MM.1S (cell line): ENCODE results near the gene TBC1D21.

Source experiments
- DNase-seq: peaks from one replicate; pipeline ENCODE4 v3.0.0-alpha.2; 2015
- H2AFZ ChIP-seq: fragments of 300-600 bp; sonication (generic); 2 replicates; pipeline ENCODE4 v1.6.0; 2016; ENCODE audit warnings: antibody characterized with exemption, low read length
- H3F3A ChIP-seq: fragments of 300-600 bp; sonication (generic); 2 replicates; pipeline ENCODE4 v1.6.1; 2016; ENCODE audit warnings: mild to moderate bottlenecking, antibody characterized with exemption, low read length, moderate library complexity, mixed read lengths; ENCODE audit not compliant: insufficient read depth
- H3K27ac ChIP-seq: fragments of 300-600 bp; sonication (generic); 2 replicates; pipeline ENCODE4 v1.5.1; 2016; ENCODE audit warnings: mild to moderate bottlenecking, low read length
- H3K27me3 ChIP-seq: fragments of 300-600 bp; sonication (generic); replicated peaks from 2 replicates; pipeline ENCODE4 v1.6.0; 2016; ENCODE audit warnings: low read length; ENCODE audit not compliant: insufficient read depth
- H3K36me3 ChIP-seq: fragments of 300-600 bp; sonication (generic); replicated peaks from 2 replicates; pipeline ENCODE4 v1.6.1; 2016; ENCODE audit warnings: mild to moderate bottlenecking, low read length, mixed read lengths; ENCODE audit not compliant: insufficient read depth
- H3K4me1 ChIP-seq: fragments of 300-600 bp; sonication (generic); 2 replicates; pipeline ENCODE4 v1.6.1; 2016; ENCODE audit warnings: low read length, mixed read lengths
- H3K4me2 ChIP-seq: fragments of 300-600 bp; sonication (generic); 2 replicates; pipeline ENCODE4 v1.6.0; 2016; ENCODE audit warnings: low read depth, low read length
- H3K4me3 ChIP-seq: fragments of 300-600 bp; sonication (generic); 2 replicates; pipeline ENCODE4 v1.5.1; 2016; ENCODE audit warnings: low read length, mixed read lengths
- H3K79me2 ChIP-seq: fragments of 300-600 bp; sonication (generic); 2 replicates; pipeline ENCODE4 v1.6.1; 2016; ENCODE audit warnings: mixed run types, low read length, mixed read lengths
- H3K9ac ChIP-seq: fragments of 300-600 bp; sonication (generic); 2 replicates; pipeline ENCODE4 v1.6.1; 2016; ENCODE audit warnings: low read length, mixed read lengths
- H3K9me2 ChIP-seq: fragments of 300-600 bp; sonication (generic); replicated peaks from 2 replicates; pipeline ENCODE4 v1.6.1; 2016; ENCODE audit warnings: mild to moderate bottlenecking, low read length, mixed read lengths; ENCODE audit not compliant: insufficient read depth
- H3K9me3 ChIP-seq: fragments of 300-600 bp; sonication (generic); replicated peaks from 2 replicates; pipeline ENCODE4 v1.6.1; 2016; ENCODE audit warnings: mild to moderate bottlenecking, low read length, mixed read lengths; ENCODE audit not compliant: insufficient read depth
- H4K20me1 ChIP-seq: fragments of 300-600 bp; sonication (generic); 2 replicates; pipeline ENCODE4 v1.6.1; 2016; ENCODE audit warnings: mild to moderate bottlenecking, low read length, moderate library complexity, mixed read lengths; ENCODE audit not compliant: insufficient read depth
- CTCF ChIP-seq: fragments of 300-600 bp; sonication (generic); IDR thresholded peaks from 2 replicates; pipeline ENCODE4 v1.5.1; 2016; ENCODE audit warnings: antibody characterized with exemption, low read length, mixed read lengths
- EZH2 ChIP-seq: fragments of 300-600 bp; sonication (generic); optimal IDR thresholded peaks from 2 replicates; pipeline ENCODE3; 2017; ENCODE audit warnings: low read depth, mild to moderate bottlenecking, antibody characterized with exemption, low read length, mixed read lengths
- EZH2phosphoT487 ChIP-seq: fragments of 300-600 bp; sonication (generic); IDR thresholded peaks from 2 replicates; pipeline ENCODE4 v1.6.1; 2018; ENCODE audit warnings: antibody characterized with exemption, low read length

TBC1D21 gene

GRCh38 chr15:73840771-73841170 lies 32.6 kb upstream of the TBC1D21 start:
- H3K79me2 ChIP-seq = no peaks in the 10 kb centered on the region
- H3K4me2 ChIP-seq = no peak overlapping the region
- H3K27ac ChIP-seq = no peak overlapping the region
- H3K36me3 ChIP-seq = no peaks in the 10 kb centered on the region
- no peaks in the 10 kb centered on the region for H3F3A ChIP-seq
- H2AFZ ChIP-seq = no peak overlapping the region
- H3K9ac ChIP-seq = no peak overlapping the region
- peaks cover 86% of the 10 kb centered on the region for H3K27me3 ChIP-seq
- no peak overlapping the region for H3K4me3 ChIP-seq
- no peak for TF ChIP-seq EZH2
- TF ChIP-seq EZH2phosphoT487 = no peak
- no peak for TF ChIP-seq CTCF
- DNase-seq = no peak
- H3K9me2 ChIP-seq = no peaks in the 10 kb centered on the region
- no peaks in the 10 kb centered on the region for H3K4me1 ChIP-seq
- no peaks in the 10 kb centered on the region for H3K9me3 ChIP-seq
- H4K20me1 ChIP-seq = no peaks in the 10 kb centered on the region

- Histone ChIP-seq H3K36me3 (no peaks in the 10 kb centered on the region), H3K9me3 (no peaks in the 10 kb centered on the region), H3K9me2 (no peaks in the 10 kb centered on the region), H3F3A (no peaks in the 10 kb centered on the region), H3K4me1 (no peaks in the 10 kb centered on the region), H3K4me3 (no peak overlapping the region), H3K79me2 (no peaks in the 10 kb centered on the region), H3K9ac (no peak overlapping the region), H2AFZ (no peak overlapping the region), H3K4me2 (no peak overlapping the region), H3K27ac (no peak overlapping the region), H3K27me3 (peaks cover 82% of the 10 kb centered on the region), H4K20me1 (no peaks in the 10 kb centered on the region)
- TF ChIP-seq EZH2phosphoT487 (no peak), CTCF (no peak), EZH2 (no peak)
- no peak for DNase-seq
Measured at GRCh38 chr15:73841756-73842725, 31.3 kb upstream of the TBC1D21 start.

DNA sequence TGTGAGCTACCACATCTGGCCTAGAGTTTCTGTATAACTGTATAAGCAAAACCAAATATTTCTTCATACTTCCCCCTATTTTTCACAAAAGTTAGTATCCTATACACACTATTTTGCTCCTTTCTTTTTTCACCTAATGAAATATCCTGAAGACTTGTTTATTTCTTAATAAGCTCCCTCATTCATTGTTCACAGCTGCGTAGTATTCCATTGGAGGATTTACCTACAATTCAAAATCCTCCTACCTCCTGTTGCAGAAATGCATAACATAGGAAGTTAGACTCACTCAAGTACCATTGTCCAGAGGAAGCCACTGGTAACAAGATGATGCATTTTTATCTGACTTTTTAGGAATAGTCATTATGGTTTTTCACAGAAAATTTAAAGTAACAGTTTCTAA lies 29.6 kb upstream of the TBC1D21 start:
- no peak overlapping the region for H3K27ac ChIP-seq
- H3K36me3 ChIP-seq = no peaks in the 10 kb centered on the region
- no peak overlapping the region for H3K4me3 ChIP-seq
- H3K9me3 ChIP-seq = no peaks in the 10 kb centered on the region
- H3K27me3 ChIP-seq = peaks cover 67% of the 10 kb centered on the region
- H3K4me2 ChIP-seq = no peak overlapping the region
- H3K9ac ChIP-seq = no peak overlapping the region
- no peaks in the 10 kb centered on the region for H4K20me1 ChIP-seq
- no peak overlapping the region for H2AFZ ChIP-seq
- H3K9me2 ChIP-seq = no peaks in the 10 kb centered on the region
- TF ChIP-seq EZH2 (no peak), CTCF (no peak), EZH2phosphoT487 (no peak)
- no peak for DNase-seq
- no peaks in the 10 kb centered on the region for H3K79me2 ChIP-seq
- H3F3A ChIP-seq = no peaks in the 10 kb centered on the region
- H3K4me1 ChIP-seq = no peaks in the 10 kb centered on the region
